ENCODE data around the gene ZC3H12C.

DNA sequence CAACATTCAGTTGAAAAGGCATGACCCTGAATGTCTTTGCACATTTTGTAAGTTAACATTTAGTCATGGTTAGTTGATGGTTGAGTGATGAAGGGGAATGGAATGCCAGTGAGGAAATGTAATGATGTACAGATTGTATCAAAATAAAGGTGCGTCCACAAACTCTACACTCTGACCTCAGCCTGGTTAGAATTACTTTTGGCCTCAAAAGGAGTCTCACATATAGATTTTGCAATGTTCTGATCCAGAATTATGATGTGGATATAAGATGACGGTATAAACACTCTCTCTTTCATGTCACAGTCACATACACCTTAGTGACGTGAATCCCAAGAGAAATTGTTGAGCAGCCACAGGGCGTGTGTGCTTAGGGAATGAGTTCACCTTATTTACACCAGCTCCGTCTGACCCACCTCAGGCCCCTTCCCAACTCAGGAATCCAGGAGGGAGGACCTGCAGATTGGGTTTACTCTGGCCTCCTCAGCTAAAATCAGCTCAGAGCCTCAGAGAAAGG is 103.1 kb downstream of the ZC3H12C start:
- TF ChIP-seq POLR2A (IDR thresholded peaks at IDR 0.05; ENCODE audit: extremely low read depth, insufficient read length): no peak
- TF ChIP-seq CTCF (IDR thresholded peaks at IDR 0.05; ENCODE audit: low read depth, low read length): no peak
- no peak for TF ChIP-seq MYC (IDR thresholded peaks at IDR 0.05; ENCODE audit: low read depth, low read length)
- no peak for TF ChIP-seq MAX (IDR thresholded peaks at IDR 0.05; ENCODE audit: low read depth, low read length)
